22Rv1 (cell line): ENCODE results near the gene G3BP1.

ENCODE experiments used
- H3K27ac ChIP-seq: fragments of 450-650 bp; 2 replicates; pipeline ENCODE4 v1.5.1; 2017
- ZFX ChIP-seq: fragments of 450-650 bp; IDR thresholded peaks from 2 replicates; pipeline ENCODE4 v1.6.1; 2017; ENCODE audit warnings: antibody characterized with exemption, borderline replicate concordance
- TF ChIP-seq, protein P1 (sequence below): fragments of 450-650 bp; IDR thresholded peaks from 2 replicates; pipeline ENCODE4 v1.5.1; 2017; ENCODE audit warnings: mild to moderate bottlenecking

The G3BP1 gene

DNA sequence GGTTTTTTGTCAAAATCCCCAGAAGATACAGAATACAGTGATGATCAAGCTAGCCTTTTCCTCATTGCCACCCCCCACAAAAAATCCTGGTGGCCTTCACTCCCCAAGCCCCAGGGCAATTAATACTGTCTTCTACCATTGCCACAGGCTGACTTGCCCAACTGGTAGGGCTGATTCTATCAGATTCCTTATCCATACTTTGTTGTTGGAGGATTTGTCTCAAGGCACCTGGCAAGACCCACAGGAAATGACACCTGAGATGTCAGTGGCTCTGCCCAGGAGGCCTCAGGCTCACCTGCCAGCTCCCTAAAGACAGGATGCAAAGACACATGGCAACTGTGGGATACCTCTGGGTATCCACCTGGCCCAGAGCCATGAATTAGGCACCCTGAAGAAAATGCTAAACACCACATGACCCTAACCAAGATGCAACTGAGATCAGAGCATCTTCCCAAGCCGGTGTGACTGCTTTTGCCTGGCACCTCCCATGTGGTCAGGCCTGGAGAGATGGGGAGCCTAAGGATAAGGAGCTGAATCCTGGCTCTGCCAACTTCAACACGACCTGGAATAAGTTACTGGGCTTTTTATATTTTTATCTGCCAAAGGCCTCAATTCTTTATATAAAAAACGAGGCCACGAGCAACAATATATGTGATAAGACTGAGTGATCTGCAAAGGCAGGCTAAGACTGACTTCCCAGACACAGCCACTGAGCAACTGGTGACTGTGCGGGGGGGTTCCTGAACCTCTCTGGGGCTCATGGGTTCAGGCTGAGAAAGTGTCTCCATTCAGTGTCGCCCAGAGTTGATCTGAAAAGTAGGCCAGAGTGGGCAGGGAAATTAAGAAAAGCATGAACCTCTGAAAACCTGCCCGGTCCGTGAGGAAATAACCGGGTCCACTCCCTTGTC lies 14.3 kb upstream of the G3BP1 start:
- peak overlapping the region; percentile 40 for H3K27ac ChIP-seq
- TF ChIP-seq ZFX, result no peak
- TF ChIP-seq, protein P1, sequence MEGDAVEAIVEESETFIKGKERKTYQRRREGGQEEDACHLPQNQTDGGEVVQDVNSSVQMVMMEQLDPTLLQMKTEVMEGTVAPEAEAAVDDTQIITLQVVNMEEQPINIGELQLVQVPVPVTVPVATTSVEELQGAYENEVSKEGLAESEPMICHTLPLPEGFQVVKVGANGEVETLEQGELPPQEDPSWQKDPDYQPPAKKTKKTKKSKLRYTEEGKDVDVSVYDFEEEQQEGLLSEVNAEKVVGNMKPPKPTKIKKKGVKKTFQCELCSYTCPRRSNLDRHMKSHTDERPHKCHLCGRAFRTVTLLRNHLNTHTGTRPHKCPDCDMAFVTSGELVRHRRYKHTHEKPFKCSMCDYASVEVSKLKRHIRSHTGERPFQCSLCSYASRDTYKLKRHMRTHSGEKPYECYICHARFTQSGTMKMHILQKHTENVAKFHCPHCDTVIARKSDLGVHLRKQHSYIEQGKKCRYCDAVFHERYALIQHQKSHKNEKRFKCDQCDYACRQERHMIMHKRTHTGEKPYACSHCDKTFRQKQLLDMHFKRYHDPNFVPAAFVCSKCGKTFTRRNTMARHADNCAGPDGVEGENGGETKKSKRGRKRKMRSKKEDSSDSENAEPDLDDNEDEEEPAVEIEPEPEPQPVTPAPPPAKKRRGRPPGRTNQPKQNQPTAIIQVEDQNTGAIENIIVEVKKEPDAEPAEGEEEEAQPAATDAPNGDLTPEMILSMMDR, result no peak

DNA sequence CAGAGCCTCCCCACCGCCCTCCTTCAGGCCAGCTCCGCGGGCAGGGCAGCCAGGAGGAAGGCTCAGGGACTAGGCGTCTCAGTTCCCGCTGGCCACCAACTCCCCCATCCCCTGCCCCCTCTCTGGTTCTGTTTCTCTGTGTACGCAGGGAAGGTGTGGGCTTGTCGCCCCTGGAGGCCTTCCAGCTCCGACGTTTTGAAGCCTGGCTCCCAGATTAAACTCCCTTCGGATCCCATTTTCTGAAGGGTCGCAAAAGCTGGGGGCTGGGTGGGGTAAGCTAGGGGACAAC lies 13.7 kb upstream of the G3BP1 start:
- H3K27ac ChIP-seq, result peak overlapping the region; percentile 40
- TF ChIP-seq, protein P1, result no peak

DNA sequence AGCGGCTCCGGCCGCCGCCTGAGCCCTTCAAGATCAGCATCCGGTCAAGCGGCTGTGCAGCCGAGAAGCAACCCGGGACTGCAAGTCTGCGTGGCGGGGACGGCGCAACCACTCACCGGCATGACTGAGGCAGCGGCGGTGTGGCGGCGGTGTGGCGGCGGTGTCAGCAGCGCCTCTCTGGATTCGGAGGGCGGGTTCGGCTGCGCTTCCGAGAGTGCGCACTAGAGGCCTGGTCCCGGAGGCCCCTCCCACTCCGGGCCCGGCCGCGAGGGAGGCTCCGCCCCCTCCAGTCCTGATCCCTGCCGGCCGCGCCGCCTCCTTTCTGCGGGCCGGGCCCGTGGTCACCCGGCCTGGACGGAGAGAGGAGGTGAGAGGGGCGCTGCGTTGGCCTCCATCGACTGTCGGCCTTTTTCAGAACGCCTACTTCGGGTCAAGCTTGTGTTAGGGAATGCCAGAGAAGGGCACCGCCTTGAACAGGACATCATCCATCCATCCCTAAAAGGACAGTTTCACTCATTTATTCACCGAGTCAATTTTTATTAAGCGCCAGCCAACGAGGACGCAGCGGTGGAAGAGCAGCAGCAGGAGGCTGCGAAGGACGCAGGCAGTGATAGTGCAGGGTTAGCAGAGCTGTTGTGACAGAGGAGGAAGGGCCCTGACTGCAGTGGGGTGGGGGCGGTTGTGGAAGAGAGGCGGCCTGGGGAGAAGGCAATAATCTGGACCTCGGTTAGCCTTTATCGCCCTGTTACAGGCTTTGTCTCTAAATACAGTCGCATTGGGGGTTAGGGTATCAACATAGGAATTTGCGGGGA lies 13.1 kb upstream of the G3BP1 start, which contains the start of gene ATOX1:
TSS of gene ATOX1 (minus strand) at position 202 of the 812 bp plus-strand sequence. CDS start at position 122, 80 bp downstream.
- H3K27ac ChIP-seq, result peak within 1 kb of the TSS; percentile 40
- TF ChIP-seq, protein P1, result no peak; the same call in 1 of the 2 replicates
- no peak for TF ChIP-seq ZFX

DNA sequence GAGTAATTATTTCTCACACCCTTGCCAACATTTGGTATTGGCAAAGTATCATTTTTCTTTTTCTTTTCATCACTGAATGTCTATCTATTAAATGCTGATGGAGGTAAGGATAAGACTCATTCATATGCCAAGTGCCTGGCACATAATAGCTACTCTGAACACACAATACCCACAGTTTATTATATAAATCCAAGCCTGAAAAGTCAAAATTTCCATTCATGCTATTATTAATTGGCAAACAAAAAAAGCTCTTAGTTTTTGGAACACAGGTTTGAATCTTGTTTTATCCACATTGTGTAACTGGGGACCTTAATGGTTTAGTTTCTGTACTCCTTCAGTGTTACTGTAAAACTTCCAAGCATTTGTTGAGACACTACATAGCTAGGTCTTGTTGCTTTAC lies 7.0 kb upstream of the G3BP1 start:
- TF ChIP-seq ZFX, result no peak
- TF ChIP-seq, protein P1, result no peak
- no peak overlapping the region for H3K27ac ChIP-seq

DNA sequence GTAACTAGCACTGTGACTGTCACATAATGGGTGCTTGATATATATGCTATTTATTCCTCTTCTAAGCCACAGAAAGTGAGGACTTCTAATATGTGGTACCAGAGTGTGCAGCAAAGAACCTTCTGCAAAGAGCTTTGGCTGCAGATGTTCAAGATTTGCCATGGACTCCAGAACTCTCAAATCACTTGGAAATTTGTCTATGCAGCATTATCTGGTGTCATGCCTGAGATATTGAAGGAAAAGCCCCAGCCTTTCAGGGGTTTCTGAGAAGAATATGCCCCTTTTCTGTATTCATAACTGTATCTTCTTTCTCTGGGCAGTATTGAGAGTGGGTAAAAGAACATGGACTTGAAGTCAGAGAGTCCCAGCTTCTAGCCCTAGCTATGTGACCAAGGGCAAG lies 4.8 kb upstream of the G3BP1 start:
- TF ChIP-seq, protein P1, result no peak
- no peak for TF ChIP-seq ZFX
- no peak overlapping the region for H3K27ac ChIP-seq

DNA sequence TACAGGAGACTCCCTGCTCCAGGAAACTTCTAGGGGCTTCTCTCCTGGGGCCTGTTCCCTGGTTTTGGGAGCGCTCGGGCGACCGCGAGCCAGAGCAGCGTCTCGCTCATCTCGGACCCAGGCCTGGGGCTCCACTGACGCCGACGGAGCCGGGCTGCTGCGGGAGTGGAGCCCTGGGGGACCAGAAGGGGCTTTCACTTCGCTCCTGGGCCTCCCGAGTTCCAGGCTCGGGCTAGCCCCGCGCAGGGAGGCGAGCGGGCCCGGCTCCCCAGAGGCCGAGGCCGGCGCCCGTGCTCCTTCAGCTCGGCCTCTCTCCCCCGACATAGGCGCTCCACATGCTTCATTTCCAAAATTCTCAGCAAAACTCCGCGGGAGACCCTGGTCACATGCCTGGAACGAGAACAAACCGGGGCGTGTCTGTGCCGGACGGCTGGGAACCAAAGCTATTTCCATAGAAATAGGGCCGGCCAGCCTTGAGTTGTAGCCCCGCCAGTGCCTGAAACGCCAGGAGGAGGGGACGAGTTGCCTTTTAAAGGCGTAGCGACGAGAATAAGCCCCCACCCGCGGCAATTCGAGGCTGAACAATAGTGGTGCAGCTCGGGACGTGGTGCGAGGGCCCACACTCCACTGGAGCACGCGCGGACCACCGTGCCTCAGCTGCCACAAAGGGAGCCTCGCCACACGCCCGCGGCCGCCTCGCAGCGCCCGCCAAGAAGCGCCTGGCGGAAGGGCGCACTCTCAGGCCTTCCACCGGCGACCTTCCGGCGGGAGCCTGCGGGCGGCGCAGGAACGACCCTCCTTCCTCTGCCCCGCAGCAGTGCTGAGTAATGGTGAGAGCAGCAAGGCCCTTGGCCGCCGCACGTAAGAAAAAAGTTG lies 1.1 kb upstream of the G3BP1 start:
- peak overlapping the region; percentile 96 for H3K27ac ChIP-seq
- no peak for TF ChIP-seq ZFX
- TF ChIP-seq, protein P1, result no peak
